Measurements from ENCODE around the gene GRM3.

DNA sequence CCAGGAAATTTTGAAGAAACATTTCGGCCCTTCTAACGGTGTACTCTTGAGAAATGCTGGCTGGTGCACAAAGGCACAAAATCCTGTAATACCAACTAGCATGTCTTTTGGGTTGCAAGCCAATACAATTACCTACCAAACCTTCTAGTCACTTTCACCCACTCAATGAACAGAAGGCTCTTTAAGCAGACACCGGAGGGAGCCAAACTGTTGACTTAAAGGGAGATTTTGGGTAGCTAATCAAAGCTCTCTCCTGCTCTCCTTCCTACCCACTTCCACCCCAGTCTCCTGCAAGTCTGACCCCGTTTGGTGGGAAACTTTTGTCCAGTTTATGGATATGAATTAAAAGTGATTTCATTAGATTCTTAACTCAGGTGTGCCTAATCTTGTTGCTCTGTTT is 24.0 kb downstream of the GRM3 start:
- TF ChIP-seq POLR2A (IDR thresholded peaks at IDR 0.05), result no peak
- TF ChIP-seq CTCF (IDR thresholded peaks at IDR 0.05), result no peak

All from breast epithelium (tissue), 3 donors.